Upper lobe of left lung (tissue), 4 donors: ENCODE measurements around the gene NEK10.

Experiments
- EP300 ChIP-seq, 4 donors: sonication (generic); formaldehyde crosslinking; IDR thresholded peaks; one replicate each; pipeline ENCODE4 v1.5.1; 2017; ENCODE audit warnings: antibody characterized with exemption in 4 of 4, control low read depth in 2 of 4
- POLR2A ChIP-seq, 4 donors: fragments of 450-650 bp; IDR thresholded peaks; one replicate each; pipeline ENCODE4 v1.5.1; 2016 to 2017; ENCODE audit warnings: antibody characterized with exemption in 4 of 4, mild to moderate bottlenecking in 2 of 4

DNA sequence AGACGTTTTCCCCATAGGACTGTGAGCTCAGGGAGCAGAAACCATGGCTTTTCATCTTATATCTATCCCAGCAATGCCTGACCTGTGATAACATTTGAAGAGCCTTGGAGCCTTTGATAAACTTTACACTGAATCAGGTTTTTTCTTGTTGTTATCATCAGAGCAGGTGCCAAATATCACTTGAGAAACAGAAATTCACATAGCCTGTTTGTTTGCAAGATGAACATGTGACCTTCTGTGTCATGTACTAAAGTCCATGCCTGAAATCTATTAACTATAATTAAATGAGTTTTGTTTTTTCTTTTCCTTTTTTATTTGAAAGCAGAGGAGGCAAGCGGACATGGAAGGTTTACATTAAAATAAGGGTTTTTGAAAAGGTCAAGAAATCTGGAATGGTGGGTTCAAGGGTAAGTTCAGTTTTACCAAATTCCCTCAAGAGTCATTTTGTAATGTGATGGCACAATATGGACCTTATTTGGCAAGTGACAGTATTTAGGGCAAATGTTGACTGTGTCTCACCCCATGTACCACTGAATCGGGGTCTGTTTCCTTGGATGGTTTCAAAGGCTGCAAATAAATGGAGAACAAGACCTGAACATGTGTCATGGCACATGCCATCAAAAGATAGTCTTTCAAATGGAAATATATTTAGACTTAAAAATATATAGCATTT is 90.7 kb downstream of the NEK10 start:
- TF ChIP-seq EP300 (IDR thresholded peaks at IDR 0.05) (no peak), POLR2A (IDR thresholded peaks at IDR 0.05) (no peak)
